Glutamatergic neuron (in vitro differentiated cells): ENCODE measurements around the gene MEGF11. TPM values are rescaled to one million over a fixed set of nuclear protein-coding genes. Genes with fewer than 3 reads are reported as not detected.

ENCODE experiments used
- DNase-seq: peaks from one replicate; pipeline ENCODE4 v3.0.0; 2022
- H3K27ac Mint-ChIP-seq: one replicate; pipeline ENCODE4 v1.8.0; 2020; ENCODE audit warnings: mild to moderate bottlenecking, mixed read lengths, inconsistent platforms; ENCODE audit not compliant: unreplicated experiment
- H3K27me3 Mint-ChIP-seq: one replicate; pipeline ENCODE4 v1.8.0; 2020; ENCODE audit warnings: mild to moderate bottlenecking, moderate library complexity, mixed read lengths, inconsistent platforms; ENCODE audit not compliant: unreplicated experiment
- H3K36me3 Mint-ChIP-seq: one replicate; pipeline ENCODE4 v1.8.0; 2020; ENCODE audit warnings: mild to moderate bottlenecking, mixed read lengths, inconsistent platforms; ENCODE audit not compliant: unreplicated experiment
- H3K4me1 Mint-ChIP-seq: one replicate; pipeline ENCODE4 v1.8.0; 2020; ENCODE audit warnings: mild to moderate bottlenecking, low read depth, mixed read lengths, inconsistent platforms; ENCODE audit not compliant: unreplicated experiment
- H3K4me3 Mint-ChIP-seq: one replicate; pipeline ENCODE4 v1.8.0; 2020; ENCODE audit warnings: mild to moderate bottlenecking, mixed read lengths, inconsistent platforms; ENCODE audit not compliant: unreplicated experiment
- H3K9me3 Mint-ChIP-seq: one replicate; pipeline ENCODE4 v1.8.0; 2020; ENCODE audit warnings: mild to moderate bottlenecking, moderate library complexity, mixed read lengths, inconsistent platforms; ENCODE audit not compliant: unreplicated experiment
- total RNA-seq: library from RNA; stranded (reverse); fragmentation: NEBNext Ultra II Directional; extraction: Animal tissue kit (Norgen Biotek cat#: 25700); gene quantifications from one replicate; pipeline ENCODE4 v1.2.1, GENCODE V29; 2021; ENCODE audit not compliant: unreplicated experiment
- TF ChIP-seq, protein P1 (sequence below): fragments of 200-600 bp; sonication (generic); IDR thresholded peaks from one replicate; pipeline ENCODE4 v1.5.0; 2021; ENCODE audit not compliant: partially characterized antibody, unreplicated experiment

MEGF11 gene
- total RNA-seq, 1 donor from 2014 or later: 2.6 TPM

DNA sequence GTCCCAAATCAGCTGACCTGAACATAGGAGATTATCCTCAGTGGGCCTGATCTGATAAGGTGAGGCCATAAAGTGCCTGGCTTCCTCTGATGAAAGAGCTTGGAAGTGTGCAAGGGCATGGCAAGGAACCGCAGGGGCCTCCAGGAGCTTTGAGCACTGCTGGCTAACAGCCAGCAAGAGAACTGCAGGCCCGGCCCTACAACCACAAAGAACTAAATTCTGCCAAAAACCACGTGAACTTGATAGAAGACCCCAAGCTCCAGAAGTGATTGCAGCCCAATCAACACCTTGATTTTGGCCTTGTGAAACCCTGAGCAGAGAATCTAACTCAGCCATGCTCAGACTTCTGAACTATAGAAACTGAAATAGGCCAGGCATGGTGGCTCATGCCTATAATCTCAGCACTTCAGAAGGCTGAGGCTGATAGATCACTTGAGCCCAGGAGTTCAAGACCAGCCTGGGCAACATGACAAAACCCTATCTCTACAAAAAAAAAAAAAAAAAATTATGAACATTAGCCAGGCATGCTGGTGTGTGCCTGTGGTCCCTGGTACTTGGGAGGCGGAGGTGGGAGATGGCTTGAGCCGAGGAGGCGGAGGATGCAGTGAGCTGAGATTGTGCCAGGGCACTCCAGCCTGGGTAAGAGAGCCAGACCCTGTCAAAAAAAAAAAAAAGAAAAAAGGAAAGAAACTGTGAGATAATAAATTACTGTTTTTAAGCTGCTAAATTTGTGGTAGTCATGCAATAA, 32.2 kb upstream of the MEGF11 start:
- TF ChIP-seq, protein P1, sequence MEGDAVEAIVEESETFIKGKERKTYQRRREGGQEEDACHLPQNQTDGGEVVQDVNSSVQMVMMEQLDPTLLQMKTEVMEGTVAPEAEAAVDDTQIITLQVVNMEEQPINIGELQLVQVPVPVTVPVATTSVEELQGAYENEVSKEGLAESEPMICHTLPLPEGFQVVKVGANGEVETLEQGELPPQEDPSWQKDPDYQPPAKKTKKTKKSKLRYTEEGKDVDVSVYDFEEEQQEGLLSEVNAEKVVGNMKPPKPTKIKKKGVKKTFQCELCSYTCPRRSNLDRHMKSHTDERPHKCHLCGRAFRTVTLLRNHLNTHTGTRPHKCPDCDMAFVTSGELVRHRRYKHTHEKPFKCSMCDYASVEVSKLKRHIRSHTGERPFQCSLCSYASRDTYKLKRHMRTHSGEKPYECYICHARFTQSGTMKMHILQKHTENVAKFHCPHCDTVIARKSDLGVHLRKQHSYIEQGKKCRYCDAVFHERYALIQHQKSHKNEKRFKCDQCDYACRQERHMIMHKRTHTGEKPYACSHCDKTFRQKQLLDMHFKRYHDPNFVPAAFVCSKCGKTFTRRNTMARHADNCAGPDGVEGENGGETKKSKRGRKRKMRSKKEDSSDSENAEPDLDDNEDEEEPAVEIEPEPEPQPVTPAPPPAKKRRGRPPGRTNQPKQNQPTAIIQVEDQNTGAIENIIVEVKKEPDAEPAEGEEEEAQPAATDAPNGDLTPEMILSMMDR: no peak
- no peak for DNase-seq
- Mint-ChIP-seq H3K4me1 (peaks cover 2% of the 10 kb centered on the region), H3K36me3 (peaks cover 4% of the 10 kb centered on the region), H3K27me3 (peaks cover 4% of the 10 kb centered on the region), H3K4me3 (no peak overlapping the region), H3K9me3 (no peaks in the 10 kb centered on the region), H3K27ac (no peak overlapping the region)

DNA sequence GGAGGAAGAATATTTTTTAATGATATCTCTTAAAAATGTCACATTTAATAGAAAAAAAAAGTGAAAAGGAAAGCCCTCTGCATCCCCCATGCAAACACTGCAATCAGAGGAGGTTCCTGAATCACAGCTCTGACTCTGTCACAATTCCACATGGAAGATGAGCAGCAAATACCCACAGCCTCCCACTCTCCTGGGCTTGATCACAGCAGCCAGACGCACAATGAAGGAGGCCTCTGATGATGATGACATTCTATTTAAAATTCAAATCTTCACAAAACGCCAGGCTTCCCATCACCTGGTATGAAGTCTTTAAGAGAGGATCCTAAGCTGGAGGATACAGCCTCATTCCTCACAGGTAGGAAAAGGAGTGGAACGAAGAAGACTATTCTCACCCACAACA, 30.7 kb upstream of the MEGF11 start:
- H3K27me3 Mint-ChIP-seq: peaks cover 4% of the 10 kb centered on the region
- DNase-seq: no peak

DNA sequence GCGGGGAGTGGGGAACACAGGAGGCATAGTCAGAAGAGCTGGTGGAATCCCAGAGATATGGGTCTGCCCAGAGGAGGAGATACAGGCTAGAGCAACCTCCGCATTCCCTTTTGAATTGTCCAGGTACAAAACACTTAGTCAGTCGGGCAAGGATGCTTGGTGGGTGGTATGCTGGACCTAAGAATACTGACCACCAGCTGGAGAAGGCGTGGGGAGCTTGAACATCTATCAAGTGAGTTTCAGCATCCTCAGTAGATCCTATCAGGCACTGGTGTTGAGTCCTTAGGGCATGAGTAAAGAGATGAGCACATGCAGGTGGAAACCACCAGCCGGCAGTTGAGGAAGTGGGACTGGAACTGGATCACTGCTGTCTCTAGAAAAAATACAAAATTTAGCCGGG, 25.1 kb upstream of the MEGF11 start:
- Mint-ChIP-seq H3K4me3 (no peak overlapping the region), H3K9me3 (no peaks in the 10 kb centered on the region)
- no peak for DNase-seq

More for the DNA sequence above, 30.7 kb upstream of the MEGF11 start:
- Mint-ChIP-seq H3K4me3 (no peak overlapping the region), H3K36me3 (peaks cover 4% of the 10 kb centered on the region), H3K4me1 (no peaks in the 10 kb centered on the region), H3K9me3 (no peaks in the 10 kb centered on the region), H3K27ac (no peak overlapping the region)
- TF ChIP-seq, protein P1: no peak

DNA sequence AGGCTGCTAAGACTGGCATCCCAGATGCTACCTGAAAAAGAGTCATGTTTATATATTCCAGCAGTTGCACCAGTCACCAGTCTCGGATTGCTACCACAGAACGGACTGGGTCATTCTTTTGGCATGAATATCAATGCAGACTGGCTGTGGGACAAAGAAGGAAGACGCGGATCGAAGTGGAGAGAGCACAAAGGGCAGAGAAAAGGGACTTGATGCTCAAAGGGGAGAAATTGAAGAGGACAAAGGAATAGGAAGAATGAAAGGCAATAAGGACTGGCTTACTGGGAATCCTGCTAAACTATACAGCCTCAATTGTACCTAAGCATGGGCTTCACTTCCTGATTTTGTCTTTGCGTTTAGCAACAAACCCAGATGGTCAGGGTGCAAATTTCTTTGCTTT, 24.5 kb upstream of the MEGF11 start:
- Mint-ChIP-seq H3K9me3 (no peaks in the 10 kb centered on the region), H3K36me3 (peaks cover 4% of the 10 kb centered on the region), H3K27me3 (peaks cover 4% of the 10 kb centered on the region), H3K27ac (no peak overlapping the region), H3K4me3 (no peak overlapping the region), H3K4me1 (no peaks in the 10 kb centered on the region)
- TF ChIP-seq, protein P1: no peak
- DNase-seq: no peak

More for the DNA sequence above, 25.1 kb upstream of the MEGF11 start:
- H3K36me3 Mint-ChIP-seq: peaks cover 4% of the 10 kb centered on the region
- H3K4me1 Mint-ChIP-seq: no peaks in the 10 kb centered on the region
- H3K27ac Mint-ChIP-seq: no peak overlapping the region
- TF ChIP-seq, protein P1: no peak
- peaks cover 4% of the 10 kb centered on the region for H3K27me3 Mint-ChIP-seq

DNA sequence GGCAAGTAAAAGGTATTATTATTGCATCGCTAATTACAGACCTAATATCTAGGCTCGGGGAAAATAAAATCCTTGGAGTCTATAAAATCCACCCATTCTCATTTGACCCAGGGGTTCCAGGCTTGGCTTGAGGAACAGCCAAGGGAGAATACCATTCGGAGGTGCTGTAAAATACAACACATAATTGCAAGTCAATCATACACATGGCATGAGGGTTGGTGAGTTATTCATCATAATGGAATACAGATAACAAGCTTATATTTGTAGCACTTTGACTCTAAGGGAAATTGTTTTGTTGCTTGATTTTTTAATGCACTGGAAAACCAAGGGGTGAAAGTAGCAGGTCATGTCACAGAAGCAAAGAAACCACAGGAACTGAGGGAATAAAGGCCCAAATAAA, 23.0 kb upstream of the MEGF11 start:
- H3K36me3 Mint-ChIP-seq: no peaks in the 10 kb centered on the region
- no peak overlapping the region for H3K4me3 Mint-ChIP-seq
- H3K4me1 Mint-ChIP-seq: no peaks in the 10 kb centered on the region
- no peaks in the 10 kb centered on the region for H3K9me3 Mint-ChIP-seq
- DNase-seq: no peak
- TF ChIP-seq, protein P1: no peak
- peaks cover 4% of the 10 kb centered on the region for H3K27me3 Mint-ChIP-seq
- no peak overlapping the region for H3K27ac Mint-ChIP-seq
